ENCODE measurements around the gene ZNRD2. TPM values are rescaled to one million over a fixed set of nuclear protein-coding genes. Genes with fewer than 3 reads are reported as not detected.

ZNRD2 gene
- total RNA-seq, 2 experiments from 2014 or later, result 38.7 to 39.9 TPM

GRCh38 chr11:65611758-65612603 lies 41.7 kb downstream of the ZNRD2 start:
- ChIA-PET CTCF (no interaction called here), POLR2A (interaction anchor here (1.0 to 5.7 kb wide), 4 partner anchors 41 to 186 kb away, joined by 3 to 79 read pairs (median 62); partner anchors contain the start of genes MALAT1 and RELA)
- H3K27me3 Mint-ChIP-seq, result no peaks in the 10 kb centered on the region
- H3K9me3 Mint-ChIP-seq, result no peaks in the 10 kb centered on the region
- H3K4me1 Mint-ChIP-seq (ENCODE audit: low read depth), result peaks cover 51% of the 10 kb centered on the region
- ATAC-seq (ENCODE audit: poor library complexity) (no peak), DNase-seq (no peak)
- Histone ChIP-seq H3K36me3 (ENCODE audit: insufficient read depth, low read length) (peaks cover 43% of the 10 kb centered on the region), H3K27ac (ENCODE audit: low read depth in 1 of 2, low read length in 2 of 2) (peak overlapping the region; percentile 94), H3K27me3 (ENCODE audit: control insufficient read depth in 1 of 2, insufficient read depth in 2 of 2, low read length in 2 of 2) (no peaks in the 10 kb centered on the region), H3K9me3 (ENCODE audit: control insufficient read depth in 1 of 2, insufficient read depth in 1 of 2, low read length in 2 of 2) (no peaks in the 10 kb centered on the region), H3K4me3 (ENCODE audit: low read length) (peak overlapping the region; percentile 93), H3K4me1 (ENCODE audit: insufficient read depth, low read length) (peaks cover 59% of the 10 kb centered on the region)
- intact Hi-C loops (cut with DNase I, micrococcal nuclease), result no loop called here
- peak overlapping the region; percentile 93 for H3K27ac Mint-ChIP-seq
- H3K36me3 Mint-ChIP-seq (ENCODE audit: low read depth), result peaks cover 71% of the 10 kb centered on the region
- H3K4me3 Mint-ChIP-seq, result peak overlapping the region; percentile 93
- TF ChIP-seq CTCF (IDR thresholded peaks at IDR 0.05), result no peak

- Mint-ChIP-seq H3K36me3 (ENCODE audit: low read depth) (peaks cover 73% of the 10 kb centered on the region), H3K4me3 (peak overlapping the region; percentile 93), H3K9me3 (no peaks in the 10 kb centered on the region), H3K27ac (peak overlapping the region; percentile 93), H3K27me3 (no peaks in the 10 kb centered on the region), H3K4me1 (ENCODE audit: low read depth) (peaks cover 57% of the 10 kb centered on the region)
- DNase-seq (no peak), ATAC-seq (ENCODE audit: poor library complexity) (no peak)
- Histone ChIP-seq H3K27me3 (ENCODE audit: control insufficient read depth in 1 of 2, insufficient read depth in 2 of 2, low read length in 2 of 2) (no peaks in the 10 kb centered on the region), H3K4me1 (ENCODE audit: insufficient read depth, low read length) (peaks cover 67% of the 10 kb centered on the region), H3K4me3 (ENCODE audit: low read length) (peak overlapping the region; percentile 93), H3K27ac (ENCODE audit: low read depth in 1 of 2, low read length in 2 of 2) (peak overlapping the region; percentile 94), H3K9me3 (ENCODE audit: control insufficient read depth in 1 of 2, insufficient read depth in 1 of 2, low read length in 2 of 2) (no peaks in the 10 kb centered on the region), H3K36me3 (ENCODE audit: insufficient read depth, low read length) (peaks cover 44% of the 10 kb centered on the region)
- TF ChIP-seq CTCF (IDR thresholded peaks at IDR 0.05), result no peak
- ChIA-PET CTCF (interaction anchor here (1.7 kb wide), 1 partner anchor 72 kb away, joined by 7 read pairs; no protein-coding TSS in a partner anchor), POLR2A (interaction anchor here (0.7 to 6.0 kb wide), 8 partner anchors 26 to 1295 kb away, joined by 3 to 79 read pairs (median 48); partner anchors contain the start of genes FAM89B, MALAT1, PRDX5 and RELA)
- intact Hi-C loops (cut with DNase I, micrococcal nuclease), result no loop called here
Observed at GRCh38 chr11:65612691-65613090, 42.4 kb downstream of the ZNRD2 start.

- peak overlapping the region; percentile 93 for H3K27ac Mint-ChIP-seq
- peaks cover 57% of the 10 kb centered on the region for H3K4me1 Mint-ChIP-seq (ENCODE audit: low read depth)
- peak overlapping the region; percentile 93 for H3K4me3 Mint-ChIP-seq
- Histone ChIP-seq H3K36me3 (ENCODE audit: insufficient read depth, low read length) (peaks cover 44% of the 10 kb centered on the region), H3K27me3 (ENCODE audit: control insufficient read depth in 1 of 2, insufficient read depth in 2 of 2, low read length in 2 of 2) (no peaks in the 10 kb centered on the region), H3K4me1 (ENCODE audit: insufficient read depth, low read length) (peaks cover 73% of the 10 kb centered on the region), H3K9me3 (ENCODE audit: control insufficient read depth in 1 of 2, insufficient read depth in 1 of 2, low read length in 2 of 2) (no peaks in the 10 kb centered on the region), H3K27ac (ENCODE audit: low read depth in 1 of 2, low read length in 2 of 2) (peak overlapping the region; percentile 94), H3K4me3 (ENCODE audit: low read length) (peak overlapping the region; percentile 93)
- DNase-seq (peak in 4 of 14 experiments; percentile 15 to 59 (median 32)), ATAC-seq (ENCODE audit: poor library complexity) (no peak)
- no peaks in the 10 kb centered on the region for H3K27me3 Mint-ChIP-seq
- H3K9me3 Mint-ChIP-seq, result no peaks in the 10 kb centered on the region
- intact Hi-C loops (cut with DNase I, micrococcal nuclease), result no loop called here
- H3K36me3 Mint-ChIP-seq (ENCODE audit: low read depth), result peaks cover 69% of the 10 kb centered on the region
- POLR2A ChIA-PET, result interaction anchor here (0.6 to 6.0 kb wide), 10 partner anchors 11 to 1296 kb away, joined by 3 to 79 read pairs (median 39); partner anchors contain the start of genes FAM89B, MALAT1, PRDX5 and RELA
- no peak for TF ChIP-seq CTCF (IDR thresholded peaks at IDR 0.05)
- CTCF ChIA-PET, result interaction anchor here (1.7 kb wide), 1 partner anchor 73 kb away, joined by 7 read pairs; no protein-coding TSS in a partner anchor
Observed at GRCh38 chr11:65613091-65613928, 43.0 kb downstream of the ZNRD2 start.

Measured in CD4-positive, alpha-beta T cell (primary cell).